HG03175 (cell line): ENCODE results near the gene SYNE4.
"Not testable (repeated sequence)": the region's sequence is repeated elsewhere in the genome, so short reads cannot be mapped to it uniquely, and the experiment has no call there.

Source experiments
- ATAC-seq: cut with Tn5 transposase; IDR thresholded peaks from one replicate; pipeline ENCODE4 v1.9.1; 2021; ENCODE audit warnings: mild to moderate bottlenecking, moderate library complexity; ENCODE audit not compliant: unreplicated experiment

The SYNE4 gene, protein sequence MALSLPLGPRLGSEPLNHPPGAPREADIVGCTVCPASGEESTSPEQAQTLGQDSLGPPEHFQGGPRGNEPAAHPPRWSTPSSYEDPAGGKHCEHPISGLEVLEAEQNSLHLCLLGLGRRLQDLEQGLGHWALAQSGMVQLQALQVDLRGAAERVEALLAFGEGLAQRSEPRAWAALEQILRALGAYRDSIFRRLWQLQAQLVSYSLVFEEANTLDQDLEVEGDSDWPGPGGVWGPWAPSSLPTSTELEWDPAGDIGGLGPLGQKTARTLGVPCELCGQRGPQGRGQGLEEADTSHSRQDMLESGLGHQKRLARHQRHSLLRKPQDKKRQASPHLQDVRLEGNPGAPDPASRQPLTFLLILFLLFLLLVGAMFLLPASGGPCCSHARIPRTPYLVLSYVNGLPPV

GRCh38 chr19:36008336-36008978 is at the start of gene SYNE4:
TSS of gene SYNE4 (minus strand) at chr19:36008813. CDS start at chr19:36008681, 132 bp downstream.
- no peak for ATAC-seq

DNA sequence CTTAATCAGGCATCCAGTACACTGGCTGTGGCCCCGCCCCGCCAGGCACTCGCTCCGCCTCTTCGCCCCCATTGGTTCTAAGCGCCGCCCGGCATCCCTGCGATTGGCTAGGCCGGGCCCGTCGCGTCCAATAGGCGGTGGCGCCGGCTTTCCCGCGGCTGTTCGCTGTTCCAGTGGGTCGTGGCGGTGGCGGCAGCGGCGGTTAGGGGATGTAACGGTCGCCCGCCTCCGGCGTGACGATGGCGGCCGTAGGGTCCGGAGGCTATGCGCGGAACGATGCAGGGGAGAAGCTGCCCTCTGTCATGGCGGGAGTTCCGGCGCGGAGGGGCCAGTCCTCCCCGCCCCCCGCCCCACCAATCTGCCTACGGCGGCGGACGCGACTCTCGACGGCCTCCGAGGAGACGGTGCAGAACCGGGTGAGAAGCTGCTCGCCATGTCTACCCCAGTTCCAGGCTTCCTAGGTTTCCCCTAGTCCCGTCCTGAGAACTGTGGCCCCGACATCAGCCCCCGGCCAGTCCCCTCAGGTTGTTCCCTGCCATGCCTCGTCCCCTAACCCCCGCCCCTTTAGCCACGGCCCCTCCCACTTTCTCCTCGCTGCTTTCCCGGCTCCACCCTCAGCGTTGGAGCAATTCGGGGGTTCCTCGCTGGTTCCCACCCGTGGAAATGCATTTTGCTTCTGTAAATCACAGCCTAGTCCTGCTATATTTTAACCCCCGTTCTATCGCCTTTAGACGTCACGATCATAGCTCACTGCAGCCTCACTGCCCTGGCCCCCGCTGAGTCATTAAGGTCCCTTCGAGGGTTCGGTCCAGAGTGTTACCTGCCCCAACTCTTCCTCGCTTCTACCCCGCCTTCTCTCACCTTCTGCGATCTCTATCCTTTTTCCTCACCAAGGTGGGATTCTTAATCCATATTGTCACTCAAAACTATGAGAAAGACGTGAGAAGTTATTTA is 46.4 kb upstream of the SYNE4 start, which contains the start of gene WDR62:
Gene WDR62, plus strand, starts transcription at position 165 of the 954 bp plus-strand sequence. Its CDS starts 75 bp downstream, at position 240.
- peak; percentile 76 for ATAC-seq

DNA sequence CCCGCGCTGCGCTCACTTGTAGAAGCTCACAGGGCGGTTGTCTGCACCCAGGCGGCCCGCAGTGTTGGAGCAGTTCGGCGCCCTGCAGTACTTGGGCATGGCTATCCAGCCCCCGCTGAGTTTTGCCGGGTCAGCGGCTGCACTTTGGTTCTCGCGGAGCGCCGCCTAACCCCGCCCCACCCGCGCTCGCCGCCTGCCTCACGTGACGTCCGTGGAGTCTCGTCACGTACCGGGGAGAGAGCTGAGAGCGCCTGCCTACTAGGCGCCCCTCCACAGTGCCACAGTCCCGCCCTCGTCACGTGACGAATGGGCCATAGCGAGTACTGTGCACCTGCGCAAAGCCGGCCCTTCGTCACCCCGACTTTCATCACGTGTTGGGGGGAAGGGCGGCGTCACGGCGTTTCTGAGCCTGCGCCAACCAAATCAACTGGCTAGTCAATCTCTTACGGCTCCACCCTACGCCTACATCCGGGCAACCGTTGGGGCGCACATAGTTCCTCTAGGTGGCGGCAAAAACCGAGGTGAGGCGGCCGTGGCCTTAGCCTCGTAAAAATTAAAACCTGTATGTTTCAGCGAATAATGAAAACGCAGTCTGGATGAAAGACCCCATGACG is 45.6 kb upstream of the SYNE4 start, which contains the start of gene THAP8:
Gene THAP8, minus strand, starts transcription at position 167 of the 614 bp plus-strand sequence. Its CDS starts 68 bp downstream, at position 99.
- ATAC-seq, result peak; percentile 82

- ATAC-seq, result no peak
These were observed 43.0 kb upstream of the SYNE4 start for GRCh38 chr19:36051637-36052036.

DNA sequence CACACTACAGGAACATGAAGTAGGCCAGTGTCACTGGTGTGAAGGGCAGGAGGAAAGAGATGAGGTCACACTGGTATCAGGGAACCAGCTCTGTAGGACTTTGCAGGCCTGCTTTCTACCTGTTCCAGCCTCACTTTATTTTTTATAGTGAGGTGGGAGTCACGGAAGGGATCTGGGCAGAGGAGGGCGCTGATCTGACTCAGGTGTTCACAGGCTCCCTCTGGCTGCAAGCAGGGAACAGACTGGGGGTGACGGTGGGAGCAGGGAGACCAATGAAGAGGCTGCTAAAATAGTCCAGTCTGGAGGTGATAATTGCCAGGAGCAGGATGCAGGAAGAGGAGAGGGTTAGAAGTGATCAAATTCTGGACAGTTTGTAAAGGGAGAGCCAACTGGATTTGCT is 42.6 kb upstream of the SYNE4 start:
- ATAC-seq, result no peak

GRCh38 chr19:36049080-36049698 is 40.6 kb upstream of the SYNE4 start:
- ATAC-seq, result no peak

- no peak for ATAC-seq
These were observed 39.2 kb upstream of the SYNE4 start for GRCh38 chr19:36047835-36048234.

DNA sequence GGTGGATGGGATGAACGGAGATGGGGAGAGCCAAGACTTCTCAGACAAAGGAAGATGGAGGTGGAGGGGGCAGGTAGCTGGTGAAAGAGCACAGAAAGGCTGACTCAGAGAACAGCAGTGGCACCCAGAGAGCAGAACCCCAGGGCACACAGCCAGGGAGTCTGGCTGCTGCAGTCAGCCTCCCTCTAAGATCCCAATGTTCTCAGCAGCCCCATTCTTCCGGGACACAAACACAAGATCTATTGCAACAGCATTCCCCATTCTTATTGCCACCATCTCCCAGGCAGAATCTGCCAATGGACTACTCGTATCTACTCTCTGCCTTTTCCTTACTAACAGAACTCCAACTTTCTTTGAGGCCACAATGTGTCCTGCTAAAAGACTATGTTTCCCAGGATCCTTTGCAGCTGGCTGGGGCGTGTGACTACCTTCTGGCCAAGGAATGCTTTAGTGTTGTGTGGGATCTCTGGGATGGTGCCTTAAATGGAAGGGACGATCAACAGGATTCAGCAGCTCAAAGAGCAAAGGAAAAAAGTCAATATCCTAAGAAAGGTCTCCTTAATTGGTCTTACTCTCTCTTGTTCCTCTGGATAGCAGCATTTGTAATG is 37.9 kb upstream of the SYNE4 start:
- no peak for ATAC-seq

GRCh38 chr19:36043952-36044351 is 35.3 kb upstream of the SYNE4 start:
- ATAC-seq, result no peak

DNA sequence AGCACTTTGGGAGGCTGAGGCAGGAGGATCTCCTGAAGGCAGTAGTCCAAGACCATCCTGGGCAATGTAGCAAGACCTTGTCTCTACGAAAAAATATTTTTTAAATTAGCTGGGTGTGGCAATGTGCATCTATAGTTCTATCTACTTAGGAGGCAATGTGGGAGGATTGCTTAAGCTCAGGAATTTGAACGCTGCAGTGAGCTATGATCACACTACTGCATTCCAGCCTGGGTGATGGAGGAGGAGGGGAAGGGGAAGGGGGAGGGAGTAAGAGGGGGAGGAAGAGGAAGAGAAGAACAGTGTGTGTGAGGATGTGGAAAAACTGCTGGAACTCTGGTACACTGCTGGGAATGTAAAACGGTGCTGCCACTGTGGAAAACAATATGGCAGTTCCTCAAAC is 33.2 kb upstream of the SYNE4 start:
- ATAC-seq, result no peak

DNA sequence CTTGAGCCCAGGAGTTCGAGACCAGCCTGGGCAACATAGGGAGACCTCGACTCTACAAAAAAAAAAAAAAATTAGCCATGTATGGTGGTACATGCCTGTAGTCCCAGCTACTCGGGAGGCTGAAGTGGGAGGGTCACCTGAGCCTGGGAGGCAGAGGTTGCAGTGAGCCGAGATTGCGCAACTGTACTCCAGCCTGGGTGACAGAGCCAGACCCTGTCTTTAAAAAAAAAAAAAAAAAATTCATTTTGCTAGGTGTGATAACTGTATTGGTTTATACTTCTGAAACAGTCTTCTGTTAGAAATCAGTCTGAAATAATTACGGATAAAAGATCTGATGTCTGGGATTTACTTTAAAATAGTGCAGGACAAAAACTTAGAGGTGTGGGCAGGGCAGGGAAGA is 32.5 kb upstream of the SYNE4 start:
- not testable (repeated sequence) for ATAC-seq

GRCh38 chr19:36040495-36040894 is 31.9 kb upstream of the SYNE4 start:
- no peak for ATAC-seq

- no peak for ATAC-seq
These were observed 23.9 kb upstream of the SYNE4 start, which contains the start of gene CLIP3 for GRCh38 chr19:36032251-36033104. TSS of gene CLIP3 (minus strand) at chr19:36032873. CDS start at chr19:36032357, 516 bp downstream.

DNA sequence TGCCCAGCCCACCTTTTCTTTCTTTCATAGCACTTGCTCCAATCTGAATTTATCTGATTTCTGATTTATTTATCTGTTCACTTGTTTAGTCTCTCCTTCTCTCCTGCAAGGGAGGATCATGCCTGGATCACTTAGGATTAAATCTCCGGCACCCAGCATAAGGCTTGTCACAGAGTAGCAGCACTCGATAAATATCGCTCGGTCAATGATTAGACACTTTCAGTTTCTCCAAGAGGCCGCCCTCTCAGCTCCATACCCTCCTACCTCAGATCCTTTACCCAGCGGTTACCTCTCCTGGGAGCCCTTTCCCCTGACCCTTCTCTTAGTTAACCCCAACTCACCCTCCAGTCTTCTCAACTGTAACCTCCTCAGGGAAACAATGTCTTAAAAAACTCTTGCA is 22.7 kb upstream of the SYNE4 start:
- ATAC-seq, result no peak

GRCh38 chr19:36030264-36031148 is 21.9 kb upstream of the SYNE4 start:
- ATAC-seq, result no peak

DNA sequence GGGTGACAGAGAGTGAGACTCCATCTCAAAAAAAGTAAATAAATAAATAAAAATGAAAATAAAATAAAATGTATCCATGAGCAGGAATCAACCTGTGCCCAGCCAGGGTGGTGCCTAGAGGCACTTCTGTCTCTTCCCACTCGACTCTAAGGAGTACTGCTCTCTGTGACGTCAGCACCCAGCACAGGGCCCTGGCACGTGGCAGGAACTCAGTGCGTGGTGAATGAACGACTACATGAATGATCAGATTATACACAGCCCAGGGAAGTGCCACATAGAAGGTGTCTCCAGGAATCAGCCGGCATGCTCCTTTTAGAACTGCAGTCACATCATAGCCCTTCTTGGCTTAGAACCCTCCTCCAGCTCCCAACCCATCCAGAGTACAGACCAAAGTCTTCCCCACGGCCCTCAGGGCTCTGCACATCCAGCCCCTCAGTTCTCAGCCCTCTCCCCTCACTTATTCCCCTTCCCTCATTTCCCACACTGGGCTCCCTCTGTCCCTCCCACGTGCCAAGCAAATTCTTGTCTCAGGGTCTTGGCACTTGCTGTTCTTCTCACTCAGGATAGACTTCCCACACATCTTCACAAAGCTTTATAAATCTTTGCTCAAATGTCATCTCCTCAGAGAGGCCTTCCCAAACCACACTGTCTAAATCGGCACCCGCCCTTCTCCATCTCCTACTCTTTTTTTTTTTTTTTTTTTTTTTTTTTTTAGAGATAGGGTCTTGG is 19.9 kb upstream of the SYNE4 start:
- ATAC-seq, result no peak

- ATAC-seq, result no peak
These were observed 19.1 kb upstream of the SYNE4 start for GRCh38 chr19:36027696-36028095.
